Colonic mucosa (tissue), 4 donors: ENCODE measurements around the gene ARMH1. TPM values are rescaled to one million over a fixed set of nuclear protein-coding genes. Genes with fewer than 3 reads are reported as not detected.

Experiments used
- DNase-seq: peaks from one replicate; pipeline ENCODE4 v3.0.0-alpha.2; 2020
- H3K27ac ChIP-seq: fragments of 200-600 bp; one replicate; pipeline ENCODE4 v1.8.0; 2021
- H3K27me3 ChIP-seq: fragments of 200-600 bp; one replicate; pipeline ENCODE4 v1.8.0; 2021
- H3K36me3 ChIP-seq: fragments of 200-600 bp; one replicate; pipeline ENCODE4 v1.8.0; 2021
- H3K4me1 ChIP-seq: fragments of 200-600 bp; one replicate; pipeline ENCODE4 v1.8.0; 2021; ENCODE audit warnings: mild to moderate bottlenecking
- H3K4me3 ChIP-seq: fragments of 200-600 bp; one replicate; pipeline ENCODE4 v1.8.0; 2021
- H3K9ac ChIP-seq, 2 donors: one replicate each; pipeline ENCODE4 v1.7.0; 2013; ENCODE audit warnings: control low read depth in 2 of 2, low read depth in 2 of 2, low read length in 2 of 2
- H3K9me3 ChIP-seq: fragments of 200-600 bp; one replicate; pipeline ENCODE4 v1.8.0; 2021
- intact Hi-C: fragments of 100-400 bp; cut with DNase I; formaldehyde crosslinking; loops from one replicate; pipeline ENCODE4 v1.14.1; 2022
- total RNA-seq, 2 donors: library from RNA; stranded (reverse); fragmentation: NEBNext Ultra II Directional in 1 of 2; extraction: Animal tissue kit (Norgen Biotek cat#: 25700) in 1 of 2; gene quantifications; one replicate each; pipeline ENCODE4 v1.2.1, GENCODE V29; 2021
- TF ChIP-seq, protein P1 (sequence below): fragments of 200-600 bp; IDR thresholded peaks from one replicate; pipeline ENCODE4 v1.8.0; 2022; ENCODE audit warnings: antibody characterized with exemption, mild to moderate bottlenecking
- donor health status: healthy.
- donor health status: DM: no; HTN: no; CAD: no.
- donor health status: DM: no; HTN: no; CAD: no.

The ARMH1 gene
- total RNA-seq, 2 donors from 2014 or later = 1.3 to 5.1 TPM

DNA sequence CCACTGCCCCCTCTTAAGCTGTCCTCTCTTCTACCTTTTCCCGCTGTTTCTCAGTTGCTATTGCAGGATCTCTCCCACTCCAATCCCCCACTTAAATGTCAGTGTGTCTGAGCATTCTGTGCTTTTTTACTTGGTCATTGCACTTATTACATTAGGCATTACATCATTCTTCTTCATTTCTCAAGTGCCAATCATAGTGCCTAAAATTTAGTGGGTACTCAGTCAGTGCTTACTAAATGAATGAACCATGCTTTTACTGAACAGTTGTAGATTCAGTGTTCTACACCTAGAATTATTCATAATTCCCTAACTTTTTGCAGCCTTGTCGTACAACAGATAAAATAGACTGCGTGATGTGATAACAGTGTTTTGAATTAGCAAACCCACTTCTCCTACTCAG lies 19.4 kb downstream of the ARMH1 start:
- DNase-seq = no peak
- Histone ChIP-seq H3K4me3 (no peak overlapping the region), H3K4me1 (no peaks in the 10 kb centered on the region), H3K36me3 (no peaks in the 10 kb centered on the region), H3K9ac (no peak overlapping the region), H3K27me3 (no peaks in the 10 kb centered on the region), H3K9me3 (no peaks in the 10 kb centered on the region), H3K27ac (no peak overlapping the region)
- TF ChIP-seq, protein P1, sequence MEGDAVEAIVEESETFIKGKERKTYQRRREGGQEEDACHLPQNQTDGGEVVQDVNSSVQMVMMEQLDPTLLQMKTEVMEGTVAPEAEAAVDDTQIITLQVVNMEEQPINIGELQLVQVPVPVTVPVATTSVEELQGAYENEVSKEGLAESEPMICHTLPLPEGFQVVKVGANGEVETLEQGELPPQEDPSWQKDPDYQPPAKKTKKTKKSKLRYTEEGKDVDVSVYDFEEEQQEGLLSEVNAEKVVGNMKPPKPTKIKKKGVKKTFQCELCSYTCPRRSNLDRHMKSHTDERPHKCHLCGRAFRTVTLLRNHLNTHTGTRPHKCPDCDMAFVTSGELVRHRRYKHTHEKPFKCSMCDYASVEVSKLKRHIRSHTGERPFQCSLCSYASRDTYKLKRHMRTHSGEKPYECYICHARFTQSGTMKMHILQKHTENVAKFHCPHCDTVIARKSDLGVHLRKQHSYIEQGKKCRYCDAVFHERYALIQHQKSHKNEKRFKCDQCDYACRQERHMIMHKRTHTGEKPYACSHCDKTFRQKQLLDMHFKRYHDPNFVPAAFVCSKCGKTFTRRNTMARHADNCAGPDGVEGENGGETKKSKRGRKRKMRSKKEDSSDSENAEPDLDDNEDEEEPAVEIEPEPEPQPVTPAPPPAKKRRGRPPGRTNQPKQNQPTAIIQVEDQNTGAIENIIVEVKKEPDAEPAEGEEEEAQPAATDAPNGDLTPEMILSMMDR = no peak
- intact Hi-C loops = no loop called here

DNA sequence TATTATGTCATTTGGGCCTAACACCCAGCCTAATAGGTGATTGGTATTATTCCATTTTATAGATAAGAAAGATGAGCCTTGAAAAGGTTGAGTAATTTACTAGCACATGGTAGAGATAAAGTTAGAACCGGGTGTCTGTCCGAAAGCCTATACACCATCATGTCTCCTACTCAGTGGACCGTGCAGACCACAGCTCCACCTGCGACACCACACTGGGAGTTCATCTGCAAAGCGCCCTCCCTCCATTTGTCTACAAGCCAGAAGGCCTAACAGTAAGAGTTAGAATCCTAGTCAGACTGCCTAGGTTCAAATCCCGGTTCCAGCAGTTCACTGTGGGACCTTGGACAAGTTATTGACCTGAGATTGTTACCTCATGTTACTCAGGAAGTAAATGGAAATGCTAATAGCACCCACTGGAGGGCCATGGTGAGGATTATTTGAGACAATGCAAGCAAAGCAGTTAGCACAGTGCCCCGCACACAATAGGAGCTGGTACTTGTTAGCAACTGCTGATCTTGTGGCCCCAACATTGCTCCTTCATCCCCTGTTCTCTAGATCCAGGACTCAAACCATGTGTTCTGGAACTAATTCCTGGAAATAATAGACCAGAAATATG lies 20.5 kb downstream of the ARMH1 start:
- no peak overlapping the region for H3K27ac ChIP-seq
- H3K4me1 ChIP-seq = no peaks in the 10 kb centered on the region
- H3K36me3 ChIP-seq = no peaks in the 10 kb centered on the region
- no peak overlapping the region for H3K4me3 ChIP-seq
- no peak overlapping the region for H3K9ac ChIP-seq
- no peak for DNase-seq
- no peaks in the 10 kb centered on the region for H3K9me3 ChIP-seq
- H3K27me3 ChIP-seq = no peaks in the 10 kb centered on the region
- intact Hi-C loops = no loop called here
- TF ChIP-seq, protein P1 = no peak

DNA sequence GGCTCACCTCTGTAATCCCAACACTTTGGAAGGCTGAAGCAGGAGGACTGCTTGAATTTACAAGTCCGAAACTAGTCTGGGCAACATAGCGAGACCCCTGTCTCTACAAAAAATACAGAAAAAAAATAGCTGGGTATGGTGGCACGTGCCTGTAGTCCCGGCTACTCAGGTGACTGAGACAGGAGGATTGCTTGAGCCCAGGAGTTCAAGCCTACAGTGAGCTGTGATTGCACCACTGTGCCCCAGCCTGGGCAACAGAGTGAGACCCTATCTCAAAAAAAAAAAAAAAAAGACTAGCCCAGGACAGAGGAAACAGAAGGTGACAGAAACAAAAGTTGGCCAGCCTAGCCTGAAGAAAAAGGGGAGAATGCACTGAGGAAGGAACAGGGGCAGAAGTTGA lies 21.2 kb downstream of the ARMH1 start:
- H3K27me3 ChIP-seq = no peaks in the 10 kb centered on the region
- no peak for DNase-seq
- no peak overlapping the region for H3K27ac ChIP-seq
- H3K9me3 ChIP-seq = no peaks in the 10 kb centered on the region
- intact Hi-C loops = no loop called here
- TF ChIP-seq, protein P1 = no peak
- H3K4me3 ChIP-seq = no peak overlapping the region
- no peaks in the 10 kb centered on the region for H3K36me3 ChIP-seq
- no peaks in the 10 kb centered on the region for H3K4me1 ChIP-seq
- H3K9ac ChIP-seq = no peak overlapping the region

DNA sequence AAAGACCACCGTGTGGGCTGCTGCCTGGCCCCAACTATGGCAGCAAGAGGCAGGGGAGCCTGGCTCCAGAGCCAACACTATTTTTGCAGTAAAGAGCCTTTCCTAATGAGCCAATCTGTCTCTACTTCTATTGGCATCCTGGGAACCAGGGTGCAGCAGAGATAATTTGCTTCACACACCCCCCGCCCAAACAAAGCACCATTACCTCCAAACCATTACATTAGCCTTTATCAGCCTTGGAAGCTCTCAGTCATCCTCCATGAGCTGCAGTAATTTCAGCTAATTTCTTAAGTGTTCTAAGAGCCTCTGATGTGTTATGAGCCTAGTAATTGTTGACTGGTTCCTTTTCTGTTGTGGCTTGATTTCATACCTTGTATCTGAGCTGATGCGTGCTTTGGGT lies 21.6 kb downstream of the ARMH1 start:
- Histone ChIP-seq H3K4me3 (no peak overlapping the region), H3K27ac (no peak overlapping the region), H3K9me3 (no peaks in the 10 kb centered on the region), H3K9ac (no peak overlapping the region), H3K4me1 (no peaks in the 10 kb centered on the region), H3K36me3 (no peaks in the 10 kb centered on the region), H3K27me3 (no peaks in the 10 kb centered on the region)
- intact Hi-C loops = no loop called here
- TF ChIP-seq, protein P1 = no peak
- DNase-seq = no peak

DNA sequence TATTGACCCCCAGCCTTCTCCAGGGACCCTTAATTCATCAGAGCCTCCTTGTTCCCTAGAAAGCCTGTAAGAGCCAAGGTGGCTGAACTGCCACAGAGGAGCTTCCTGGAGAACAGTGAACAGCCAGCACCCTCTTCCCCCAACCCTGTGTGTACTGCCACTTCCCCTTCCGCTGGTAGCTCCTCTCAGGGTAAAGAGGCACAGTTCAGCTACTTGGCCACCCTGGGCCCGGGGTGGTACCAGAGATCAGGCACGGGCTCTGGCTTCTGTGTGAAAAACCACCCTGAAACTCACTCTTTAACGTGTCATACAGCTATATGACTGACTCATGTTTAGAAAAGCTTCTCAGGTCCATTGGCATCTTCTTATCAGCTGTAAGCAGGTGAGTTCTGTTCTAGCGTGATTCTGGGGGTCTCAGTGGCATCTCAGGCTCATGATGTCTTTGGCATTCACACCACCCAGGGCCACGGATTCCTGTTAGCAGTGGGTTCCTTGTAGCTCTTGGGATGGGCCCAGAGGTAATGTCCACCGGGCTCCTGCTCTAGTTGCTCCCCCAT lies 22.4 kb downstream of the ARMH1 start:
- Histone ChIP-seq H3K9me3 (no peaks in the 10 kb centered on the region), H3K4me1 (no peaks in the 10 kb centered on the region), H3K4me3 (no peak overlapping the region), H3K27ac (no peak overlapping the region), H3K27me3 (no peaks in the 10 kb centered on the region), H3K36me3 (no peaks in the 10 kb centered on the region), H3K9ac (no peak overlapping the region)
- DNase-seq = no peak
- intact Hi-C loops = no loop called here
- TF ChIP-seq, protein P1 = no peak
